Posterior vena cava (tissue), 2 donors: ENCODE data around the gene SMYD5. TPM values are rescaled to one million over a fixed set of nuclear protein-coding genes. Genes with fewer than 3 reads are reported as not detected.

Source experiments
- DNase-seq: peaks from one replicate; pipeline ENCODE4 v3.0.0-alpha.2; 2020; ENCODE audit warnings: low spot score
- intact Hi-C, 2 donors: fragments of 100-400 bp; cut with DNase I; formaldehyde crosslinking; loops; one replicate each; pipeline versions ENCODE4 v1.14.1 to v1.14.2; 2022 to 2023
- total RNA-seq, 2 donors: library from RNA; stranded (reverse); fragmentation: NEBNext Ultra II Directional; extraction: Animal tissue kit (Norgen Biotek cat#: 25700); gene quantifications; one replicate each; pipeline ENCODE4 v1.2.1, GENCODE V29; 2021
- donor health status: DM: yes; HTN: yes; CAD: no.
- donor health status: DM: yes; HTN: yes; CAD: no.

The SMYD5 gene
- total RNA-seq, 2 donors from 2014 or later: 17.1 to 20.8 TPM

DNA sequence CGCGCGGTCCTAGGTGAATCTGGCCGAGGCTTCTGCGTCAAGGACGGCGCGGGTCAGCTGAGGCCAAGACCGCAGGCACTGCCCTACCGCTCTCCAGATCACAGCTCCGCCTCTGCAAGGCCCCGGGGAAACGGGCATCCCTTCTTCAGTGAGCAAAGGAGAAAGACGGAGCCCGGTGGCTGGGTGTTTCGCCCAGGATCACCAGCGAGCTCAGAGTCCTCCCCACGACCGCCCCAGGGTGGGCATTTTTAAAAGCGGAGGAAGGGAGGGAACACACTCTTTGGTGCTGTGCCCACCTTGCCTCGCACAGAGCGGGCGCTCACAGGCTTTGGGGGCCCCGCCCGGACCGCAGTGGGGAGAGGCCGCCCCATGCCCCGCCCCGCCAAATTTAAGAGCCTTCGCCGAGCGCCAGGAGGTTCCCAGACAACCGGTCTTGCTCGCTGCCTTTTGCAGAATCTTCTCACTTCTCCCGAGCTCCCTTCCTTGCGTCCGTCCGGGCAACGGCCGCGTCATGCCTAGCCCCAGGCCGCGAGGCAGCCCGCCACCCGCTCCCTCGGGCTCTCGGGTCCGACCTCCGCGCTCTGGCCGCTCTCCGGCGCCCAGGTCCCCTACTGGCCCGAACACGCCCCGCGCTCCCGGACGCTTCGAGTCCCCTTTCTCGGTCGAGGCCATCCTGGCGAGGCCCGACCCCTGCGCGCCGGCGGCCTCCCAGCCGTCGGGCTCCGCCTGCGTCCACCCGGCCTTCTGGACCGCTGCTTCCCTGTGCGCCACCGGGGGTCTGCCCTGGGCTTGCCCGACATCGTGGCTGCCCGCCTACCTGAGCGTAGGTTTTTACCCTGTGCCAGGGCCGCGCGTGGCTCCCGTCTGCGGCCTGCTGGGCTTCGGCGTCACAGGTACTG, 11.6 kb upstream of the SMYD5 start, which contains the start of gene NOTO:
Gene NOTO (plus strand): TSS at position 419 of the 899 bp plus-strand sequence. CDS start 93 bp downstream, at position 512.
- intact Hi-C loops: no loop called here
- no peak for DNase-seq

DNA sequence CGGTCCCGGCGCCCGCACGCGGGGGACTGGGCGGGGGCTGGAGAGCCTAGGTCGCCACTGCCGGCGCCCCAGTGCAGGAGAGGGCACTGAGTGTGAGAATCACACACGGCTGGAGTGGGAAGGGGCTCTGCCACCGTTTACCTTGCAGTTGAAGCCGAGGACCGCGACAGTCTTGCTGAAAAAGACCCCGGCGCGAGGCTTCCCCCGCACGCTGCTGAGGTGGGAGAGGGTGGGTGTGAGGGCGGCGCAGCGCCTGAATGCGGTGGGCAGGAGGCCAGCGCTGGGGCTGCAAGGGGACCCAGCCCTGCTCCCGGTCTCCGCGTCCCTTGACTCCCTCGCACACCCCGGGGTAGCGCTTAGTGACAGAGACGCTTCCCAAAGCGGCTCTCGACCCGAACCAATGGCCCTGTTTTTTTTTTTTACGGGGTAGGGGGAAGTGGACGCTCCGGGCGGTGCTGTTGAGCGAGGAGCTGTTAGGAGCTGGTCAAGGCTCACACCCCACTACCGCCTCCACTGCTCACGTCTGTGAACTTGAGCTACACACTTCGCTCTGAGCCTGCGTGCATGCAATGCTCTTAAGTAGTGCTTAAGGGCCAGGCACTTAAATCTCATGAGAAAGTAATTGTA, 10.9 kb upstream of the SMYD5 start:
- no peak for DNase-seq
- intact Hi-C loops: no loop called here

DNA sequence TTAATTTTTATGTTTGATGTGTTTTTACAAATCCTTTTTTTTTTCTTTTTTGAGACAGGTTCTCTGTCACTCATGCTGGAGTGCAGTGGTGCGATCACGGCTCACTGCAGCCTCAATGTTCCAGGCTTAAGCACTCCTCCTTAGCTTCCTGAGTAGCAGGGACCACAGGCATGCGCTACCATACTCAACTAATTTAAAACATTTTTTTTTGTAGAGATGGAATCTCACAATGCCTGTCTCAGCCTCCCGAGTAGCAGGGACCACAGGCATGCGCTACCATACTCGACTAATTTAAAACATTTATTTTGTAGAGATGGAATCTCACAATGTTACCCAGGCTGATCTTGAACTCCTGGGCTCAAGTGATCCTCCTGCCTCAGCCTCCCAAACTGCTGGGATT, 8.4 kb upstream of the SMYD5 start:
- peak; percentile 2 for DNase-seq
- intact Hi-C loops: no loop called here

DNA sequence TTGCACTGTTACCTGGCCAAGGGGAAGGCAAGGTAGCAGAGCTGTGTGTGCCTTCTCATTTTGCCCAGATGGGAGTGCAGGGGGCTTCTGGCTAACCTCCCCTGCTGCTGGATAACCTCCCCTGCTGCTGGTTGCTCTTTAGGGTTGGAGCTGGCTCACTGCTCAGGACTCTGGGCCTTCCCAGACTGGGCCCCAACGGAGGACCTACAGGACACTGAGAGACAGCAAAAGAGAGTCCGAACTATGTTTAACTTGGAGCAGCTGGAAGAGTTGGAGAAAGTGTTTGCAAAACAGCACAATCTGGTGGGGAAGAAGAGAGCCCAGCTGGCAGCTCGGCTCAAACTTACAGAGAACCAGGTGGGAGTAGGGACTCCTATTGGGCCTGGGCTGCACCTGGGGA, 5.8 kb upstream of the SMYD5 start:
- intact Hi-C loops: no loop called here
- peak; percentile 30 for DNase-seq

DNA sequence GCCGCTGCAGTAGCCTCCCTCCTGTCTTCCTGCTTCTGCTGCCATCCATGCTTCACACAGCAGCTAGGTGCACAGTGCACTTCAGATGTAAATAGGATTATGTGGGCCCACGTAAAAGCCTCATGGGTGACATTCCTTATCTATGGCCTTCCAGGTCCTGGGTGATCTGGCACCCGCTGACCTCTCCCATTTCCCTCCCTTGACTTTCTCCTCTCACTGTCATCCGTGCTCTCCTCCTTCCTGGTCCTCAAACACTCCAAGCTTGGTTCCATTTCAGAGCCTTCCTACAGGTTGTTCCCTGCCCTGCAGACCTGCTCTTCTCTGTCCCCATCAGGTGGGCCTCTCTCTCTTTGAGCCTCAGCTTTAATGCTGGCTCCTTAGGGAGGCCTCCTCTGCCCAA, 4.0 kb upstream of the SMYD5 start:
- intact Hi-C loops: no loop called here
- peak; percentile 10 for DNase-seq

DNA sequence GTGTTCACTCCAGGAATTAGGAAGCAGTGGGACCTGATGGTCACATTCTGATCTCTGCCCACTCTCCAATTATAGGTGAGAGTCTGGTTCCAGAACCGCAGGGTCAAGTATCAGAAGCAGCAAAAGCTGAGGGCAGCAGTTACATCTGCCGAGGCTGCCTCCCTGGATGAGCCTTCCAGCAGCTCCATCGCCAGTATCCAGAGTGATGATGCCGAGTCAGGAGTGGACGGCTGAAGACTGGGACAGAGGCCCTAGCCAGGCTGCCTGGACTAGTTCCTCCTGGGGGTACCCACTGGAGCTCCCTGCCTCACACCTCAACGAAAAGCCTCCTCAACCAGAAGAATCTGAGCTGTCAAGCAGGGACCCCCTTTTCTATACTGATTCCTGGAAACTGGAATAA, 3.3 kb upstream of the SMYD5 start:
- intact Hi-C loops: no loop called here
- peak; percentile 70 for DNase-seq

DNA sequence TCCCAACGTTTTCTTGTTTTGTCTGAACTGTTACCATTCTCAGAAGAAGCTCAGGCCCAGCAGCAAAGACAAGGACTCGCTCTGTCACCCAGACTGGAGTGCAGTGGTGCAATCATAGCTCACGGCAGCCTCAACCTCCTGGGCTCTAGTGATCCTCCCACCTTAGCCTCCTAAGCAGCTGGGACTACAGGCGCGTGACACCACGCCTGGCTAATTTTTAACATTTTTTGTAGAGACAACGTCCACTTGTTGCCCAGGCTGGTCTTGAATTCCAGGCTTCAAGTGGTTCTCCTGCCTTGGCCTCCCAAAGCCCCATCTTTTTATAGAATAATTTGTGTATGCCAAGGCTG, 2.0 kb upstream of the SMYD5 start:
- intact Hi-C loops: no loop called here
- DNase-seq: peak; percentile 34

DNA sequence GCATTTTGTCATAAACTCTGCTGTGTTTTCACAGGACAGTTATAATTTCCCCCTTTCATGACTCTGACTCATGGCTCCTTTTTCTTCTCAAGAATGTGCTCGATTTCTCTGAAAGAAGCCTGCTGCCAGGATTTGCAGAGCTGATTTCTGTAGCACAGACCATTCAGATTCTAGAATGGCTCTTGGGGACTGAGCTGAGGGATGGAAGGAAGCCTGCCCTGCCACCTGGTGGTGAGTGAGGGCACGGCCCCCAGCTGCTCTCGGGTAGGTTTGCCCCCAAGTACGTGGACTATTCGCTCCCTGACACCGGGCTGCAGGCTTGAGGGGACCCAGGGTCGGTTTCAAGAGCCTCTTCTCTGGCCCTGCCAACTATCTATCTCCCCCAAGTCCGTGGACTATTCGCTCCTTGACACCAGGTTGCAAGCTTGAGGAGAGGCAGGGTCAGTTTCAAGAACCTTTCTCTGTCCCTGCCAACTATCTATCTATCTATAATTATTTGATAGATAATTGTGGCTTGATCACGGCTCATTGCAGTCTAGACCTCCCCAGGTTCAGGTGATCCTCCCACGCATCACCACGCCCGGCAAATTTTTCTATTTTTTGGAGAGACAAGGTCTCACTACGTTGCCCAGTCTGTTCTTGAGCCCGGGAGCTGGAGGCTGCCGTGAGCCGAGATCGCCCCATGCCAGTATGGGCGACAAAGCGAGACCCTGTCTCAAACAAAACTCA, 1.4 kb upstream of the SMYD5 start:
- DNase-seq: peak; percentile 93
- intact Hi-C loops: no loop called here

DNA sequence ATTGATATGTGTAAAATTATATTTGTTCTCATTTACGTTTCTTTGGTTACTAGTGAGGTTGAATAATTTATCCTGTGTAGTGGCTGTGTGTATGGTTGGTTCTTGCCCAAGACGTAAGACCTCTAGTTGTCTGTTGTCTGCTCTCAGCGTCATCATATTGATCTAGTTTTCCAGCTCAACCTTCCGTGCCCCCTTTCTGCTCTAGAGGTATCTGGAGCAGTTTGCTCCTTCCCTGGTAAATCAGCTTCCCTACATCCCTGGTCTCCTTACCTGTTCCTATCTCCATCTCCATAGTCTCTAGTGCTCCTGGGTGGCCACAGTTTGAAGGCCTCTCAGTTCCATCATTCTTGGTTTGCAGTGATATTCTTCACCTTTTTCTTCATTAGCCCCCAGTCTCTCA, 1.2 kb downstream of the SMYD5 start:
- DNase-seq: no peak
- intact Hi-C loops: no loop called here

DNA sequence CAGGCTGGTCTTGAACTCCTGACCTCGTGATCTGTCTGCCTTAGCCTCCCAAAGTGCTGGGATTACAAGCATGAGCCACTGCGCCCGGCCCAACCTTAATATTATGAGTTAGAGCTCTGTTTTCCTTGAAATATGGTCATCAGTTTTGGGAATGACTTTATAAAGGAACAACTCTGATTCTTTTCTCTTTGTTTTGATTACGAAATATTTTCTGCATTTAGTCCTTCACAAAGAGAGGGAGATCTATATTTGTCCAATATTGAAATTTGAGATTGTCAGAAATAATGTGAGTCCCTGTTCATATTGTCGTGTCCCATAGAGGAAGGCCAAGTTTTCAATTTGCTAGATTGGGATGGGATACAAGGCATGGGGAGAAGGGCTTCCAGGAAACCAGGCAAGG, 3.1 kb downstream of the SMYD5 start:
- no peak for DNase-seq
- intact Hi-C loops: no loop called here

DNA sequence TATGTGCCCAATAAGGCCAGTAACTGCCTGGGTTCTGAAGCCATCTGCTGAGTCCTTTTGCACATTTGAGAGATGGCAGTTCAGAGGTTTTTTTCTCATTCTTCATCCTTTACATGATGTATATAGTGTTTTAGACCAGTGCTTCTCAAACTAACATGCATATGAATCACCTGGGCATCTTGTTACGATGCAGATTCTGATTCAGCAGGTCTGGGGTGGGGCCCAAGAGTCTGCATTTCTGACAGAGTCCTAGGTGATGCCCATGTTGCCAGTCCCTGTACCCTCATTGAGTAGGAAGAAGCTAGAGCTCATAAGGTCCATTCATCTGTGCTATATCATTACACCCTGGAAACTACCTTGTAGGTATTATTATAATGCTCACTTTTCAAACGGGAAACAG, 3.8 kb downstream of the SMYD5 start:
- no peak for DNase-seq
- intact Hi-C loops: no loop called here

DNA sequence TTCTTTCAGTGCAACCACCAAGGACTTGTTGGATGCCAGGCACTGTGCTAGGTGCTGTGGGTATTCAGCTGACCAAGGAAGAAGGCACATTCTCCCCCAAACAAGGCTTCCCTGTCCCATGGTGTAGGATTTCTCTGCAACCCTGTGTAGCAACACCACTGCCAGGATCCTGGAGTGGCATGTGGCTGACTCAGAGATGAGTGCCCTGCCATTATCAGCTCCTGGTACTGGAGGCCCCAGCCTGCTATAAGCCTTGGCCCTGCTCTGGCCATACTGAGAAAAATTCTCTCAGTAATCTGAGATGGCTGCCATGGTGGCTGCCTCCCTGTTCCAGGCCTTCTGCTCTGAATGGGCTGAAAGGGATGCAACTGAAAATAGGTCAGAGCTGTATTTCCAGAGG, 4.3 kb downstream of the SMYD5 start:
- DNase-seq: peak; percentile 20
- intact Hi-C loops: no loop called here

DNA sequence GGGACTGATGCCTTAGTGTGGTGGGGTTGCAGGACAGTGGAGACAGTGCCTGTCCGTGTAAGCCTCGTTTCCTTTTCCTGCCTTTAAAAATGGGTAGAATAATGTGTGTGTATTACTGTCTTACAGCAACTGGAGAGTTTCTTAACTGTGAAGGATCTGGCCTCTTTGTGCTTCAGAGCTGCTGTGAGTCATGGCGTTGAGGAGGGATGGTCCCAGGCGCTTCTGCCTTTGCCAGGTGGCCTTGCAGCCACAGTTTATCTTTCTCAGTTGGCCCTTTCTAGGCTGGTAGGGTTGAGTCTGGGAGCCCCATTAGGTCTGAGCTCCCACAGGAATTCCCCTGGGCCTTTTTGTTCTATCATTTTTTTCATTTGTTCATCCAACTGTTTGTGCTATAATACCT, 9.8 kb downstream of the SMYD5 start:
- no peak for DNase-seq
- intact Hi-C loops: no loop called here

DNA sequence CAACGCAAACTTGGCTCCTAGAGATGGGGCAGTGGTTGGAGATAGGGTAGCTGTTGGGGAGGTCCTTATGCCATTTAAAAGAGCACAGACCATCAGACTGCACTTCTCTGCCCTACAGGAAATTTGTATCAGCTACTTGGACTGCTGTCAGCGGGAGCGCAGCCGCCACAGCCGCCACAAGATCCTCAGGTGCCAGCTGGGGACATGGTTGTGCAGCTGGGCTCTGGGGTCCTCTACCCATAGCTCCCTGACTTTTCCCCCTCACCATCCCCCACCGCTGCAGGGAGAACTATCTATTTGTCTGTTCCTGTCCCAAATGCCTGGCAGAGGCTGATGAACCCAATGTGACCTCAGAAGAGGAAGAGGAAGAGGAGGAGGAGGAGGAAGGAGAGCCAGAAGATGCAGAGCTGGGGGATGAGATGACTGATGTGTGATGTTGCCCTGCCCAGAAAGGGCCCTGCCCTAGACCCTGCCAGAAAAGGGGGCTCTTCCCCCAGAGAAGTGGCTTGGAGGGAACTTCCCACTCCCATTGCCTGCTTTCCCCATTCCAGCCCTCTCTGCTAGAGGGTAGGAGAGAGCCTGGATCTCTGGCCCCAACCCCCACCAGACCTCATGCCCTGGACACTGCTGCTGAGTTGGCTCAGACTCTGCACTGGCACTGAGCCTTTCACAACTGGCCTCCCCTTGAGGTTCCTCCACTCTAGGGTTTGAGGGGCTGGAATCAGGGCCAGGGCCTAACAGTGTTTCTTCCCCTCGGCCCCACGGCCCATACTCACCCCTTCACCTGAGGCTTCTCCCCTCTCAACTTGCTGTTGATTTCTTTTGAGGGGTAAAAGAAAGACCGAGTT, 11.7 kb downstream of the SMYD5 start:
- DNase-seq: peak; percentile 62
- intact Hi-C loops: loop anchor here in 1 of 2 donors (2.0 kb wide), 1 partner anchor 27 kb away; no protein-coding TSS in a partner anchor

DNA sequence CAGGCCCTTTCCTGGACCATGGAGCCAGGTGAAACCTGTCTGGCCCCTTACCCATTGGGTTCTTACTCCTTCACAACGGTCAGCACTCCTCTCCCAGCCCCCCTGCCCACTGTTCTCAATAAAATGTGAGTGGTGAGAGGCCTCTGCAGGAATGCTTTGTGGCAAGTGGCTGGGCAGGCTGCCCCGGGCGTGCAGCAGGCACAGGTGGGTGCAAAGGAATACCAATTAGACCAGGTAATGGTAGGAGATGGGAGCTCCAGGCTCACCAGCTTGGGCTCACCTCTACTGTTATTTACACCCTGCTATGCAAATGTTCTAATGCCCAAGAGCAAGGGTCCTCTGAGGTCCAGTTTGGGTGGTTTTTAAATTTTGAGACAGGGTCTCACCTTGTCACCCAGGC, 13.0 kb downstream of the SMYD5 start:
- DNase-seq: peak; percentile 55
- intact Hi-C loops: loop anchor here in 1 of 2 donors (2.0 kb wide), 1 partner anchor 26 kb away; no protein-coding TSS in a partner anchor

DNA sequence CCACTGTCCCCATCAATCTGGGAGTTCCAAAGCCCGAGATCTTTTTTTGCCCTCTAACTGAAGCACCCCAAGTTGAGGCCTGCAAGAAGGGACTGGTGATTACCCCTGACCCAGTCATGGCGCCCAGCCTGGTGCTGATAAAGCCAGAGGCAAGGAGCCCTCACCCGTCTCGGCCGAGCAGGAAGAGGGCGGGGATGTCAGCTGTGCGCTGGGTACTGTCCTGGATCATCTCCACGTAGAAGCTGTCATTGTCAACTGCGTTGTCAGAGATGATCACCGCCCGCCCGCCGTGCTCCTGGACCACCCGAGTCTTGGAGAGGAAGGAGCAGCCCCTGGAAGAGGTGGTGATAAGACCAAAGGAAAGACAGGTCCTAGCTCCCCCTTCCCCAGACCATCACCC, 14.6 kb downstream of the SMYD5 start:
- intact Hi-C loops: no loop called here
- DNase-seq: peak; percentile 53

DNA sequence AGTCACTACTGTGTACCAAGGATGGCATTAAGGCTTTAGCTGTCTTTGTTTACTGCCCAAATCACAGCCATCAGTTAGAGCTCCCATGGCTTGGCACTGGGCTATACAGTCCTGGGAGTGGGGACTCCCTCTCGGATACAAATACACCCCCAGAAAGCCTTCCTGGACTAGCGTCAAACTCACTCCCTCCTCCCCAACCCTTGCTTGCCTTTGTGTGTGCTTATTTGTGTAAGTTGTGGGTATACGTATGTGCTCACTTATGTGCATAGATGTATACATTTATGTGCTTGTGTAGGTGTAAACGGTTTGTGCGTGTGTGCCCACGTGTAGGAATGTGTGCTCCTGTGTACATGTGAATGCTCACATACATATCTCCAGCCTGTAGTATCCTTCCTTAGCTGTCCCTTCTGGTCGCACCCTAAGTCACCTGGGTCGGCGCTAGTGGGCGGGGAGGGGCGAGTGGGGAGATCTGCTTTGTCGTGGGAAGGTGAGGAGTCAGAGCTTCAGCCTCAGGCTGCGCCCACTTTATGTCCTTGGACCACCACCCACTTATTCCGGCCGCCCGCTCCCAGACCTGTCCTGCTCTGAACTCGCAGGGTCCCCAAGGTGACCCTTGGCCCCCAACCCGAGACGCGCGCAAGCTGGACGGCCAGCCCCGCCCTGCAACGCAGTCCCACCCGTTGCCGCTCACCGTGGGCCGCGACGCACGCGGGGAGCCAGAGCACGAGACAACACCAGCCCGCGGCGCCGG, 18.5 kb downstream of the SMYD5 start:
- intact Hi-C loops: no loop called here
- no peak for DNase-seq

DNA sequence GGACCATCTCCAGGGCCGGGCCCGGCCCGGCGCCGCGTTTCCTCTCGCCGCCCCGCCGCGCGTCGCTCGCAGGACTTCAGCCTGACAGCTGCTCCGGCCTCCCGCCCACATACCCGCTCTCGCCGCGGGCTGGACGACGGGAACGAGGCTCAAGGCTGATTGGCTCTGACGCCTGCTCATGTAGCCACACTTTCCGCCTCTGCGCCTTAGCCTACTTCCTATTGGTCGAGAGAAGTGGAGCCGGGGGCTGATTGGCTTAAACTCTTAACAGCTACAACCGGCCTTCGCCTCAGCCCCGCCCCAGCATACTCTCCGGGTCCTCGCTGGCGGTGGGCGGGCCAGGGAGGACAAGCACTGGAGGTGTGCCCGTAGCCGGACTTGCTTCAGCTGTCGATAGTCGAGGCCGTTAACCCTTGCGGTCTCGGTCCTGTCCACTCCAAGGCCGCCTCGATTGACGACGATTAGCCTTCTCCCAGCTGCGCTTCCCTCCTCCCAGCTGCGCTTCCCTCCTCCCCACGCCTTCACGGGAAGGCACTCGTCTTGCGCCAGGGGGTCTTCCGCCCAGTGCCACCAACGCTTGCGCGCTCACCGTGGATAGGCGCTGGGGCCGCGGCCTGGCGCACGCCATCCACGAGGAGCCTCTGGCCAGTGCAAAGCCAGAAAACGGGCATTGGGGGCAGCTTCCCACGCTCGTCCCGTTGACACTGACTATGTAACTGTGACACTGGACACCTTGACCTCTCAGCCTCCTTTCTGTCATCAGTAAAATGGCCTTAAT, 19.3 kb downstream of the SMYD5 start, which contains the start of gene PRADC1:
Gene PRADC1 (minus strand): TSS at position 86 of the 778 bp plus-strand sequence. CDS start 79 bp downstream, at position 7.
- peak; percentile 99 for DNase-seq
- intact Hi-C loops: no loop called here
